Neural cell (in vitro differentiated cells): ENCODE results near the gene CHST6. TPM values are rescaled to one million over a fixed set of nuclear protein-coding genes. Genes with fewer than 3 reads are reported as not detected.

ENCODE experiments used
- H2AFZ ChIP-seq: fragments of 200-600, 300-800 bp; sonication (generic), shearing (Covaris generic); 2 replicates; pipeline ENCODE4 v1.6.0; 2014; ENCODE audit warnings: low read depth, mild to moderate bottlenecking, antibody characterized with exemption, low read length, moderate library complexity
- H3F3A ChIP-seq: fragments of 200-600 bp; shearing (Covaris generic); 2 replicates; pipeline ENCODE4 v1.6.1; 2016; ENCODE audit warnings: mild to moderate bottlenecking, moderate library complexity, mixed read lengths, antibody characterized with exemption, low read length; ENCODE audit not compliant: insufficient read depth, poor library complexity, severe bottlenecking
- H3K27ac ChIP-seq: fragments of 200-600, 300-800 bp; sonication (generic), shearing (Covaris generic); 2 replicates; pipeline ENCODE4 v1.5.1; 2014; ENCODE audit warnings: mild to moderate bottlenecking, low read length, moderate library complexity
- H3K27me3 ChIP-seq: fragments of 300-800, 200-600 bp; sonication (generic), shearing (Covaris generic); 2 replicates; pipeline ENCODE4 v1.6.0; 2014; ENCODE audit warnings: mild to moderate bottlenecking, low read depth, low read length, moderate library complexity; ENCODE audit not compliant: insufficient read depth
- H3K36me3 ChIP-seq: fragments of 300-800, 200-600 bp; sonication (generic), shearing (Covaris generic); 2 replicates; pipeline ENCODE4 v1.5.1; 2014; ENCODE audit warnings: mild to moderate bottlenecking, antibody characterized with exemption, low read length, moderate library complexity; ENCODE audit not compliant: insufficient read depth
- H3K4me2 ChIP-seq: fragments of 300-800, 200-600 bp; sonication (generic), shearing (Covaris generic); 2 replicates; pipeline ENCODE4 v1.6.0; 2014; ENCODE audit warnings: mild to moderate bottlenecking, low read length
- H3K4me3 ChIP-seq: fragments of 300-800, 200-600 bp; sonication (generic), shearing (Covaris generic); 2 replicates; pipeline ENCODE4 v1.5.1; 2014; ENCODE audit warnings: mild to moderate bottlenecking, low read length, moderate library complexity
- H3K79me2 ChIP-seq: fragments of 200-600 bp; shearing (Covaris generic); replicated peaks from 2 replicates; pipeline ENCODE4 v1.6.0; 2014; ENCODE audit warnings: mild to moderate bottlenecking, low read length, moderate library complexity; ENCODE audit not compliant: insufficient read depth
- H3K9ac ChIP-seq: fragments of 300-800, 200-600 bp; sonication (generic), shearing (Covaris generic); 2 replicates; pipeline ENCODE4 v1.6.1; 2016; ENCODE audit warnings: mild to moderate bottlenecking, low read length, mixed read lengths
- H3K9me2 ChIP-seq: fragments of 200-600 bp; shearing (Covaris generic); 2 replicates; pipeline ENCODE4 v1.6.1; 2016; ENCODE audit warnings: mild to moderate bottlenecking, low read length, mixed read lengths; ENCODE audit not compliant: insufficient read depth
- H3K9me3 ChIP-seq: fragments of 200-600, 300-800 bp; sonication (generic), shearing (Covaris generic); 2 replicates; pipeline ENCODE4 v1.6.1; 2016; ENCODE audit warnings: mild to moderate bottlenecking, mixed run types, low read length, moderate library complexity, mixed read lengths
- H4K20me1 ChIP-seq: fragments of 200-600 bp; shearing (Covaris generic); 2 replicates; pipeline ENCODE4 v1.6.1; 2016; ENCODE audit warnings: mild to moderate bottlenecking, mixed run types; ENCODE audit not compliant: insufficient read depth
- EP300 ChIP-seq: fragments of 450-650 bp; conservative IDR thresholded peaks from 2 replicates; pipeline ENCODE4 v1.6.1; 2014; ENCODE audit warnings: antibody characterized with exemption, mild to moderate bottlenecking, moderate library complexity; ENCODE audit not compliant: poor library complexity, severe bottlenecking
- EZH2 ChIP-seq: fragments of 200-600, 300-800 bp; shearing (Covaris generic), sonication (generic); IDR thresholded peaks from 2 replicates; pipeline ENCODE4 v1.6.1; 2014; ENCODE audit warnings: antibody characterized with exemption, low read length, borderline replicate concordance, mild to moderate bottlenecking; ENCODE audit not compliant: insufficient read depth, poor library complexity, severe bottlenecking
- MXI1 ChIP-seq: fragments of 450-650 bp; conservative IDR thresholded peaks from 2 replicates; pipeline ENCODE4 v1.6.1; 2014; ENCODE audit warnings: antibody characterized with exemption, mild to moderate bottlenecking; ENCODE audit not compliant: poor library complexity, severe bottlenecking
- POLR2AphosphoS5 ChIP-seq: IDR thresholded peaks from 2 replicates; pipeline ENCODE4 v1.6.1; 2012
- RAD21 ChIP-seq: fragments of 450-650 bp; conservative IDR thresholded peaks from 2 replicates; pipeline ENCODE4 v1.6.1; 2014; ENCODE audit warnings: antibody characterized with exemption, mild to moderate bottlenecking, moderate library complexity
- REST ChIP-seq: IDR thresholded peaks from 2 replicates; pipeline ENCODE4 v1.6.1; 2012; ENCODE audit warnings: borderline replicate concordance
- SMC3 ChIP-seq: fragments of 450-650 bp; conservative IDR thresholded peaks from 2 replicates; pipeline ENCODE4 v1.6.1; 2014; ENCODE audit warnings: antibody characterized with exemption, mild to moderate bottlenecking, moderate library complexity; ENCODE audit not compliant: poor library complexity
- TAF1 ChIP-seq: IDR thresholded peaks from 2 replicates; pipeline ENCODE4 v1.6.1; 2012; ENCODE audit warnings: low read depth
- polyA plus RNA-seq: library from polyadenylated mRNA; depleted of rRNA; stranded (reverse); fragments of >200 nt; gene quantifications from 2 replicates; pipeline ENCODE4 v1.2.3, GENCODE V29; 2014
- TF ChIP-seq, protein P1 (sequence below): fragments of 450-650 bp; IDR thresholded peaks from 2 replicates; pipeline ENCODE4 v1.5.1; 2014; ENCODE audit warnings: antibody characterized with exemption, mild to moderate bottlenecking, moderate library complexity; ENCODE audit not compliant: poor library complexity, severe bottlenecking

CHST6 gene
- polyA plus RNA-seq, 1 donor from 2014 or later, result 0.02 TPM

DNA sequence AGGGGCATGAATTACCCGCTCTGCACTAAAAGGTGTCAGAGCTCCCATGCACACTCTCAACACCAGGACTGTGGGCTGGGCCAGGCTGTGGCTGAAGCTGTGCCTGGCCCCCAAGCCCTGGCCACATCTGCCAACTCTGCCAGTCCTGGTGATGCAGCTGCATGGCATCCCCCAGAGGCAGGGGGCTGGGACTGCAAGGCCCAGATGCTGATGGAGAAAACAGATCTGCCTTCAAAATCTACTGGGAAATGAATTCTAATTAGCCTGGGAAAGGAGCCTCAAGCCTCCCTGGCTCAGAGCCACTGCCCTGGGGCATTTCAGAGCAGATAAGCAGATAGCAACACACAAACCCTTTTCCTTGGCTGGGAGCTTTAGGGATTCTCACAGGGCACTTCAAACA, 3.4 kb downstream of the CHST6 start:
- Histone ChIP-seq H3F3A (no peaks in the 10 kb centered on the region), H3K9me3 (no peaks in the 10 kb centered on the region), H2AFZ (no peak overlapping the region), H3K9me2 (no peaks in the 10 kb centered on the region), H3K4me3 (no peak overlapping the region), H3K27ac (no peak overlapping the region), H4K20me1 (no peaks in the 10 kb centered on the region), H3K4me2 (no peak overlapping the region), H3K9ac (no peak overlapping the region), H3K79me2 (no peaks in the 10 kb centered on the region), H3K36me3 (no peaks in the 10 kb centered on the region), H3K27me3 (peaks cover 15% of the 10 kb centered on the region)
- no peak for TF ChIP-seq RAD21
- TF ChIP-seq POLR2AphosphoS5, result no peak
- no peak for TF ChIP-seq EZH2
- no peak for TF ChIP-seq REST
- TF ChIP-seq, protein P1, sequence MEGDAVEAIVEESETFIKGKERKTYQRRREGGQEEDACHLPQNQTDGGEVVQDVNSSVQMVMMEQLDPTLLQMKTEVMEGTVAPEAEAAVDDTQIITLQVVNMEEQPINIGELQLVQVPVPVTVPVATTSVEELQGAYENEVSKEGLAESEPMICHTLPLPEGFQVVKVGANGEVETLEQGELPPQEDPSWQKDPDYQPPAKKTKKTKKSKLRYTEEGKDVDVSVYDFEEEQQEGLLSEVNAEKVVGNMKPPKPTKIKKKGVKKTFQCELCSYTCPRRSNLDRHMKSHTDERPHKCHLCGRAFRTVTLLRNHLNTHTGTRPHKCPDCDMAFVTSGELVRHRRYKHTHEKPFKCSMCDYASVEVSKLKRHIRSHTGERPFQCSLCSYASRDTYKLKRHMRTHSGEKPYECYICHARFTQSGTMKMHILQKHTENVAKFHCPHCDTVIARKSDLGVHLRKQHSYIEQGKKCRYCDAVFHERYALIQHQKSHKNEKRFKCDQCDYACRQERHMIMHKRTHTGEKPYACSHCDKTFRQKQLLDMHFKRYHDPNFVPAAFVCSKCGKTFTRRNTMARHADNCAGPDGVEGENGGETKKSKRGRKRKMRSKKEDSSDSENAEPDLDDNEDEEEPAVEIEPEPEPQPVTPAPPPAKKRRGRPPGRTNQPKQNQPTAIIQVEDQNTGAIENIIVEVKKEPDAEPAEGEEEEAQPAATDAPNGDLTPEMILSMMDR, result no peak
- no peak for TF ChIP-seq MXI1
- TF ChIP-seq TAF1, result no peak
- TF ChIP-seq SMC3, result no peak
- no peak for TF ChIP-seq EP300

GRCh38 chr16:75488322-75488721, 6.9 kb downstream of the CHST6 start:
- Histone ChIP-seq H3K9ac (no peak overlapping the region), H3K9me2 (no peaks in the 10 kb centered on the region), H3K4me2 (no peak overlapping the region), H3K79me2 (no peaks in the 10 kb centered on the region), H3K27me3 (no peaks in the 10 kb centered on the region), H4K20me1 (no peaks in the 10 kb centered on the region), H3K27ac (no peak overlapping the region), H3K9me3 (no peaks in the 10 kb centered on the region), H3K36me3 (no peaks in the 10 kb centered on the region), H2AFZ (no peak overlapping the region), H3F3A (no peaks in the 10 kb centered on the region), H3K4me3 (no peak overlapping the region)
- no peak for TF ChIP-seq POLR2AphosphoS5
- TF ChIP-seq RAD21, result no peak
- no peak for TF ChIP-seq TAF1
- no peak for TF ChIP-seq REST
- no peak for TF ChIP-seq SMC3
- TF ChIP-seq EP300, result no peak
- TF ChIP-seq MXI1, result no peak
- TF ChIP-seq, protein P1, result no peak
- no peak for TF ChIP-seq EZH2
